GM19455 (cell line): Measurements from ENCODE around the gene DENND1C.
A peak's percentile ranks its signal among the peaks of the same experiment; 100 is the strongest.

ENCODE experiments used
- ATAC-seq: cut with Tn5 transposase; IDR thresholded peaks from one replicate; pipeline ENCODE4 v1.9.1; 2021; ENCODE audit not compliant: unreplicated experiment

The DENND1C gene

DNA sequence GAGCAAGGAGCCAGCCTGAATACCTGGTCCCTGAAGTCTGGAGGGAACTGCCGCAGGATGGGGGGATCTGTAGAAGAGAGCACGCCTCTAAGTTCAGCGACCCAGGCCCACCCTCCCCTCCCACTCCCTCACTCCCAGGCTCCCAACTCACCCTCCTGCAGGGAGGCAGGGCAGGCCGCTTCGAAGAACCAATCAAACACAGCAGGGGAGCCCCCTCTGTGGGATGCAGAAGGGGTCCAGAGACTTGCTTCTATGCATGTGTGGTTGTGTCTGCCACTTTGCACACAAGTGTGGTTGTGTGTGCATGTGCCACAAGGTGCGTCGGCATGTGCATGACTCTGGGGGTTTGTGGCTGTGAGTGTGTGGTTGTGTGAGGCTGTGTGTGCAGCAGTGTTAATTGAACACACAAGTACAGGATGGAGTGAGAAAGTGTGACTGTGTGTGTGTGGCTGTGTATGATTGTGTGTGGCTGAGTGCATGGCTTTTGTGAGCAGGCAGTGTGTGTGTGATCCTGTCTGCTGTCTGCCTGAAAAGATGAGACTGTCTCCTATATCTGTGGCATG, 1.7 kb downstream of the DENND1C start:
- ATAC-seq, result no peak

DNA sequence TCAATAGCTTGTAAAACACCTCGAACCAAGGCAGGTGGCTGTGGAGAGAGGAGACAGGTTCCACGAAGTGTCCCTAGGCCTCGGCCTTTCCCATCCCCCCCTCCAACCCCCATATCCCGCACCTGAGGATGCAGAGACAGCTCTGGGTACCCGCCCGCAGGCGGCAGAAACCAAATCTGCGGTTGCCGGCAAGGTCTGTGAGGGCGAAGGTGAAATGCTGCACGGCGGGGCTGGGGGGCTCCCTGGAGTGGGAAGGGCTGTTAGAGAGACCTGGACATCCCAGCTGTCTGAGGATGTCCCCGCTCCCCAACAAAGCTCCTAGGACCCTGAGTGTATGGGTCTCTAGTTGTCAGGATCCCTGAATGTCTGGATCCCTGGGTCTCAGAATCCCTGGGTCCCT, 2.8 kb downstream of the DENND1C start:
- no peak for ATAC-seq

DNA sequence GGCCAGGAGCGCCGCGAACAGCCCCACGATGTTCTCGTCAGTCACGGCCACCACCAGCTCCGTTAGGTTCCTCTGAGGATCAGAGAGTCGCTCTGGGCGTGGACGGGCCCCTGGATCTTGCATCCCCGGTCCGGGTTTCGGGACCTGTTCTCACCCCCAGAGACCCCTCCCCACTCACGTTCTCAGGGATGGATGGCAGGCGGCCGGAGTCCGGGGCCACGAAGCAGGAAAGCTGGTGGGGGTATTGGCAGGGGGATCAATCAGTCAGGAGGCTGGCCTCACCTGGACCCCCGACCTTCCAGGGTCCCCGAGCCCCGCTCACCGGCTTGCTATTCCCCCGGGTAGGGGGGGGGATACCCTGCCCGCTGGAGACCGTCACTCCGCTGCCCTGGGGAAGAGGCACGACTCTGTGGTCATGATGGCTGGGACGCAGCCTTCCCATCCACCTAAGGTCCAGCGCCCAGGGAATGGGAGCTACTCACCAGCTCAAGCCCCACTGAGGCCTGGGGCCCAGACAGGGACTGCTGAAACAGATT, 4.6 kb downstream of the DENND1C start:
- no peak for ATAC-seq

DNA sequence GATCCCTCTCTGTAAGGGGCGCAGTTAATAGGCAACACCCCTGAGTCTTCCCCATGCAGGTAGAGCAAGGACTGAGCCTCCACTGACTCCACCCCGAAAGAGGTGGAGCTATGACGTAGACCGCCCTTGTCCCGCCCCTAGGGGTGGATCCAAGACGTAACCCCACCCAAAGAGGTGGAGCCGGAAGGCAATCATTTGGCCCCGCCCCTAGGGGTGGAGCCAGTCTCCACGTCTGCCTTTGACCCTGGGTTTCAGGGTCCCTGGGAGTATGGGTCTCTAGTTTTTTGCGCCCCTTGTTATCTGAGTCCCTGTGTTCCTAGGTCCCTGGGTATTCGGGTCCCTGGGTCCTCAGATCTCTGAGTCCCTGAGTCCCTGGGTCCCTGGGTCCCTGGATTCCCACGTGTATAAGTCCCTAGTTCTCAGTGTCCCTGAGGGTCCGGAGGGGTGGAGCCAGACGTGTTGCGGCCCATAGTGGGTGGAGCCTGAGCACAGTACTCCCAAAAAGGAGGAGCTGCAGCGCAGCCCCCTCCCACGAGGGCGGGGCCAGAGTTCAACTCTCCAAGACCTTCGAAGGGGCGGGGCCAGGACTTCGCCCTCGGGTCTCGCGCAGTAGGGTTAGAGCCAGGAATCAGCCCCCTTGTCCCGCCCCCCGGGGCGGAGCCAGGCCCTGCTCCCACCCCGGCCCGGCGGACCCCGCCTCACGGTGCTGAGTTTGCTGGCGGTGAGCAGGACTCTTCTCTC, 5.3 kb downstream of the DENND1C start:
- ATAC-seq, result no peak

DNA sequence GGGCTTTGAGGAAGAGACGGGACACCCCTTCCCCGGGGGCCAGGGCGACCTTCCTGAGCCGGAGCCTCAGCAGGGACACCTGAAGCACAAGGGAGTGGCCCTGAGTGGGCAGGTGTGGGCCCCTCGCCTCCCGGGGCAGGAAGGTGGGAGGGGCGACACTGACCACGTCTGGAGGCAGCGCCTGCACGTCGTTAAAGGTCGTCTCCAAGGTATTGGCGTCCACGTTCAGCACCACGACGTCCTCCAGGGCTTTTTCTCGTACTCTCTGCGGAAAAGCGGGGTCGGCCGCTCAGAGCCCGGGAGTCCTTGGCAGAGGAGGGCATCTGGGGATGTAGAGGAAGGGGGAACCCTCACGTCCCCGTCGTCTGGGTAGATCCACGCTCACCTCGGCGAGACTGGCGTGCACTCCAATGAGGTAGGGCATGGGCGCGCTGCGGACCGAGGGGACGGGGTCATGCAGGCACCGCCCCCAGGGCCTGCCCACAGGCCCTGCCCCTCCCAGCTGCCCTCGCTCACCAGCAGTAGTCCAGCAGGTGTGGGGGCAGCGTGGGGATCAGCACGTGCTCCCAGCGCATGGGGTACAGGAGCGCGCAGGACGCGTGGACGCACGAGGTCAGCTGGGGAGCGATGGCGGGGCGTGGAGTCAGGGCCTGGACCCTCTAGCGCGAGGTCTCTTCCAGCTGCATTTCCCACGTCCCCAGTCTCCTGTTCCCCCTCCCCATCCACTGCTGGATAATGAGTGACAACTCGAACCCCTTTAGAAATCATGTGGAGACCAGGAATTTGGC, 6.1 kb downstream of the DENND1C start:
- ATAC-seq, result no peak

DNA sequence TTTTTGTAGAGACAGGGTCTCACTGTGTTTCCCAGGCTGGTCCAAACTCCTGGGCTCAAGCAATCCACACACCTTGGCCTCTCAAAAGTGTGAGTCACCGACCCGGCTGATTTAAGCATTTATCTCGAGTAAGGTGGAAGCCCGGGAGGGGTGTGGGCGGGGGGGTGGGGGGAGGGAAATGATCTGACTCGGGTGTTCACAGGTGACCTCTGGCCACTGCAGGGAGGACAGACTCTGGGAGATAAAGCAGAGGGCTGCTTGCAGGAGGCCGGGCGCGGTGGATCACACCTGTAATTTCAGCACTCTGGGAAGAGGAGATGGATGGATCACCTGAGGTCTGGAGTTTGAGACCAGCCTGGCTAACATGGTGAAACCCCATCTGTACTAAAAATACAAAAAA, 7.9 kb downstream of the DENND1C start:
- no peak for ATAC-seq

DNA sequence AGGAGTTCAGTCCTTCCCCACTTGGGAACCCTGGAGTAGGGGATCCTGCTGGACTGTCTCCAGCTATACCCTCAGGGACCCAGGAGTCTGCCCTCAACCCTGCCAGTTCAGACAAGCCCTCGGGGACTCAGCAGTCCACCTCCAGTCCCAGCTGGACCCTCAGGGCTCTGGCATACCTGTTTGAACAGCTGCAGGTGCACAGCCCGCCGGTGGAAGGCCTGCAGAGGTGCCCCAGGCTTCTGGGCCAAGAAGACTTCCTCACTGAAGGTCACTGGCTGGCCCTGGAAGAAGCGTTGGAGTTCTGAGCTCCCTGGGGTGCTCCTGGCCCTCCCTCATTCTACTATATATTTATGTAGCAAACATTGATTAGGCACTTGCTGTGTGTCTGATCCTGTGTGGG, 8.9 kb downstream of the DENND1C start:
- ATAC-seq, result no peak

DNA sequence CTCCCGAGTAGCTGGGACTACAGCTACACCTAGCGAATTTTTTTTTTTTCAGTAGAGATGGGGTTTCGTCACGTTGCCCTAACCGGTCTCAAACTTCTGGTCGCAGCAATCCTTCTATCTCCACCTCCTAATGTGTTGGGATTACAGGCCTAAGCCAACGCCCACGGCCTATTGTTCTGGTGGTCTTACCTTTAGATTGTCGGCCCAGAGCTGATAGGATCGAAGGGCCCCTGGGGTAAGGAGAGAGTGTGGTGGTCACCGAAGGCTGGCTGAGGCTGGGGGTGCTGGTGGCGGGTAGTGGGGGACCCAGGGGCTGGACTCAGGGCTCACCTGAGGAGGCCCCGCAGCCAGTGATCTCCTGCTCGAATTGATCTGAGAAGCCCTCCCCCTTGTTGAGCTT, 10.5 kb downstream of the DENND1C start:
- no peak for ATAC-seq

DNA sequence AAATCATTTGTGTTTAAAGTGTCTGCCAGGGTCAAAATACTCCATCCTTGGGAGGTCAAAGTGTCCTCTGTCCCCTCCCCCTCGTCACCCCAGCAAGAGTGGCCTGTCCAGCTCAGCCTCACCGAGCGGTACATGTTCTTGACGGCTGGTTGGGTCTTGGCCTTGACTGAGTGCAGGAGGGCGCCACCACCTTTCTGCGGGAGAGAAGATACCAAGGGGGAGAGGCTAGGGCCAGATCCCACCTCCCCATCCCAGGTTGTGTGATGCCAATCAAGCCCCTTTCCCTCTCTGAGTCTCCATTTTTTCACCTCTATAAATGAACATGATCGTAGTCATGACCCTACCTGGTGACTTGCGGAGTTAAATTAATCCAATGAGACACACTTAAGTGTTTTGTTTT, 11.4 kb downstream of the DENND1C start:
- ATAC-seq, result no peak

DNA sequence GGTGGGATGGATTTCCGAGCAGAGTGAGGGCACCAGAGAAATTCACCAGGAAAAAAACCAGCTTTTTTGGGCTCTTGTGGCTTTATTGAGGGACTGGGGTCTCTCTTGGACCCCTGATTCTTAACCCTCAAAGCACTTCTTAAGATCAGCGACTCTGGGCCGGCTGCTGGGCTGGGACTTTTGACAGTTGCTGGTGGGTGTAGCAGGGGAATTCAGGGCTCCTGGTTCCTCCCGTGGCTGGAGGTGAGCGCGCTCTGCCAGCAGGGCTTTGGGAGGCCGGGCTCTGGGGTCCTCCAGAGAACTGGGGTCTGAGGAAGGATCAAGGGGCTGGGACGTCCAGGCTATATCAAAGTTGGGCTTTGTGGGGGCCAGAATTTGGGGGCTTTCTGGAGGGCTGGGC, 14.2 kb downstream of the DENND1C start:
- no peak for ATAC-seq

DNA sequence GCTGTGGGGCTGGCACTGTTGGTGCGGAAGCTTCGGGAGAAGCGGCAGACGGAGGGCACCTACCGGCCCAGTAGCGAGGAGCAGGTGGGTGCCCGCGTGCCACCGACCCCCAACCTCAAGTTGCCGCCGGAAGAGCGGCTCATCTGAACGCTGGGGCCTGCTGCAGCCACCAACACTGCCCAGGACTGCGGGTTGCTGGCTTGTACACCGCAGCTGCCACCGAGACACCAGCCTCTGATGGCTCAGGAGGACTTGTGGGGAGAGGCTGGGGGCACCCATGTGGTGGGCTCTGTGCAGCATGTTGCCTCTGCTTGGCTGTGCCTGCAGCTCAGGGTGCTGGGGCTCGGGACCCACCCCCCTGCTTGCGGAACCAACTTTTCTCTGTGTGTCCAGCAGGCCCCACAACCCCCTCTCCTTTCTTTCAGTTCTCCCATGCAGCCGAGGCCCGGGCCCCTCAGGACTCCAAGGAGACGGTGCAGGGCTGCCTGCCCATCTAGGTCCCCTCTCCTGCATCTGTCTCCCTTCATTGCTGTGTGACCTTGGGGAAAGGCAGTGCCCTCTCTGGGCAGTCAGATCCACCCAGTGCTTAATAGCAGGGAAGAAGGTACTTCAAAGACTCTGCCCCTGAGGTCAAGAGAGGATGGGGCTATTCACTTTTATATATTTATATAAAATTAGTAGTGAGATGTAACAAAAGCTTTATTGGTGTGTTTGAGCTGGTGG, 14.9 kb downstream of the DENND1C start:
- no peak for ATAC-seq

DNA sequence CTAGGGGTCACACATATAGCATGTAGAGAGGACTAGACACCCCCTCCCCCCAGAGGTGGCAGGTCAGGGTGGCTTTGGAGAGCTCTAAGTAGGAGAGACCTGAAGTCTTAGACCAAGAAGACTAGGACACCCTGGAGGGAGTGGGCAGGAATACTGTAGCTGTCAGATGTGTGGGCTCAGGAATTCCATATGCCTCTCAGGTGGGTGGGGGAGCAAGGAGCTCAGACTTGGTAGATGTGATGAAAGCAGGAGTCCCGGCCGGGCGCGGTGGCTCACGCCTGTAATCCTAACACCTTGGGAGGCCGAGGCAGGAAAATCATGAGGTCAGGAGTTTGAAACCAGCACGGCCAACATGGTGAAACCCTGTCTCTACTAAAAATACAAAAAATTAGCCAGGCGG, 15.9 kb downstream of the DENND1C start:
- no peak for ATAC-seq

DNA sequence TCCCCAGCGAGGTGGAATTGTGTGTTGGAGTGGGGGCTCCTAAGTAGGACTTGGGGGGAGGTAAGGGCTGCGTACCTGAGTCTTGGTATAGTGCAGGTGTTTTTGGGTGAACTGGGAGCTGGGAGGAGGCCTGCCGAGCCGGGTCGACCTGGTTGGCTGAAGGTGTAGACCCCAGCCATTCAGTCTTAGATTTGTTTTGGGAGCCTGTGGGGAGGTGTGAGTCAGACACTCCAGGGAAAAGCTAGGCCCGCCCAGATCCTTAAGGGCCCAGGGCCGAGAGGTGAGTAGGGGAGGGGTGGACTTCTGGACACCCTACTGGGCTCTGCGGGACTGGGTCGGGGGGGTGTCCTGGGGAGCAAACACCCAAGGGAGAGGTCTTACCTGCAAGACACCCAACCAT, 16.6 kb downstream of the DENND1C start:
- no peak for ATAC-seq

DNA sequence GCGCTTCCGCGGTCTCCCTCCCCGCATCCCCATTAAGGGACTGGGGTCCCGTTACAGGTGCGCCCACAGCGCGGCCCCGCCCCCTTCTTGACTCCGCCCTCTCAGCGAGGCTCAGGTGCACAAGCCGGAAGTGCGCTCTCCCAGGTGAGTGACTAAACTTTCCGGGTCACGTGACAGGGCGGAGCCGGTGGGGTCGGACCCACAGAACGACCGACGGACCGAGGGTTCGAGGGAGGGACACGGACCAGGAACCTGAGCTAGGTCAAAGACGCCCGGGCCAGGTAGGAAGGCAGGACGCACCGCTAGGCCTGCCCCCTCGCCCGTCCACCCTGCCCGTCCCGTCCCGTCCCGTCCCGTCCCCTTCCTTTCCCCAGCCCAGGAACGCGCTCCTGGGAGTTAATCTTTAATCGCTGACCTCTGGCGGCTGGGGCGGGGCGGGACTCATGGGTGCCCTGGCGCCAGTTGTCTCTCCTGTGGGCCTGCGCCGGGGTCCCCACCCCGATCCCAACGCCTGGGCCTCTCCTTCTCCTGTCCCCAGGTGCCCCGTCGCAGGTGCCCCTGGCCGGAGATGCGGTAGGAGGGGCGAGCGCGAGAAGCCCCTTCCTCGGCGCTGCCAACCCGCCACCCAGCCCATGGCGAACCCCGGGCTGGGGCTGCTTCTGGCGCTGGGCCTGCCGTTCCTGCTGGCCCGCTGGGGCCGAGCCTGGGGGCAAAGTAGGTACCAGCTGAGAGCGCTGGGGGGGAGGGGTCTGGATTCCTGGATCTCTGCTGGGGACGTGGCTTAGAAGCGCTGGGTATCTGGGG, 17.3 kb downstream of the DENND1C start, which contains the start of gene CRB3:
CRB3 (plus strand) TSS at position 202 of the 804 bp plus-strand sequence; CDS start at position 633, 431 bp downstream.
- ATAC-seq, result no peak

DNA sequence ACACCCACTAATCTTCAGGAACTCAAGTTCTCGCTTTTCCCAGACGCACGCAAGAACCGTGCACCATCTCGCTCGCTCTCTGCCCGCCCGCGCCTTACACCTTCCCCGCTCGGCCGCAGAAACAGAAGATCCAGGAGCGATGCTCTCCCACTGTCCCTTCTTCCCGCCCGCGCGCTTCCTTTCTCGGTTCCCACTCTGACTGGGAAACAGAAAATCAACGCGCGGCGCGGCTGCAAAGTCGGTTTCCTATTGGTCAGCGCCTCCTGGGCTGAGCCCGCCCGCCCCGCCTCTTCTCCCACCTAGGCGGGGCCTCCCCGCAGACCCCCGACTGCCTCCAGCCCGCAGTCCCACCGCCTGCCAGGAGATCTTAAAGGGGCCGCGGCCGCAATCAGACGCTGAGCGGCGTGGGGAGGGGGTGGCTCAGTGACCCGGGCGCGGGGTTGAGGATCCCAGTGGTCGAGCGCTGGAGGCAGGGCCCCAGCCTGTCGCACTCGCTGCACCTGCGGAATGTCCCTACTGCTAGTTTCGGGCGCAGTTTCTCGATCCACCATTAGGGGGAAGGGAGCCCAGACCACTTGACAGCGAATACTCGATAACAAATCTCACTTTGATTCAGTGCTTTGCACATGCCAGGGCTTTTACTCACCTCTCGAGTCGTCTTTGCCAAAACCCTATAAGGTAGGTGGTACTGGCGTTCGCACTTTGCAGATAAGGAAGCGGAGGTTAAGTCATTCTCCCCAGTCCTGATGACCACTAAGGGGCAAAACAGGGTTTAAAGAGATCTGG, 21.3 kb downstream of the DENND1C start:
- peak; percentile 68 for ATAC-seq

DNA sequence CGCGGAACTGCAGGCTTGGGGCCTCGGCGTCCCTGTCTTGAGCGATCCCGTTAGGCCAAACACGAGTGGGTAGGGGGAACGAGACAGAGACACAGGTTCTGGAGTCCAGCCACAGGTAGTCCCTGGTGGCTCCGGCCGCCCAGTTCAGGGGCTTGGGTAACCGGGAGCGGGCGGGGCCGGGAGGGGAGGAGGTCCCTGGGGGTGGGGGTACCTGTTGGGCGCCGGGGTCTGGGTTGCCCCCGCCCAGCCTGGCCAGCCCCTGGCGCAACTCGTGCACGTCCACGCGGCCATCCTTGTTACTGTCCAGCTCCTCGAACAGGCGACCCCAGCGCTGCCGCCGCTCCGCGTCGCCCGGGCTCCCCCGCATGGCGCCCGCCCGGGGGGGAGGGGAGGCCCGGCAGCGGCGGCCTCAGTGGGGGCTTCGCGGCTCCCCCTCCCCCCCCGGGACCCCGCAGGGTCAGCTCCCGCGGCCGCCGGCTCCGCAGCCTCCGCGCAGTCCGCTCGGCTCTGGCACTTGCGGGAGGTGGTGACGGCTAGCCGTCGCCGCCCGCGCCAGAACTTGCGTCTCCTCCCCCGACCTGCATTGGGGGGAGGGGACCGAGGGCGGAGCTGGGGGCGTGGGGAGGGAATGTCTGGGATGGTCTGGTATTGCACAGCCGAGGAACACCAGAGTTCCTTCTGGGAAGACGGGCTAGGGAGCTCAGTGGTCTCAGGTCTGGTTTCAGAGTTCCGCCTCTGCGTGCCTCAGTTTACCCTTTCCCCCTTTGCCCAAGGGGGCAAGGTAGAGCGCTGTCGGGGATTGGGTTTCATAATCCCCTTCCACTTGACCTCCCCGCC, 22.1 kb downstream of the DENND1C start, which contains the start of gene SLC25A23:
SLC25A23 (minus strand) TSS at position 531 of the 837 bp plus-strand sequence; CDS start at position 367, 164 bp downstream.
- ATAC-seq, result peak; percentile 26

DNA sequence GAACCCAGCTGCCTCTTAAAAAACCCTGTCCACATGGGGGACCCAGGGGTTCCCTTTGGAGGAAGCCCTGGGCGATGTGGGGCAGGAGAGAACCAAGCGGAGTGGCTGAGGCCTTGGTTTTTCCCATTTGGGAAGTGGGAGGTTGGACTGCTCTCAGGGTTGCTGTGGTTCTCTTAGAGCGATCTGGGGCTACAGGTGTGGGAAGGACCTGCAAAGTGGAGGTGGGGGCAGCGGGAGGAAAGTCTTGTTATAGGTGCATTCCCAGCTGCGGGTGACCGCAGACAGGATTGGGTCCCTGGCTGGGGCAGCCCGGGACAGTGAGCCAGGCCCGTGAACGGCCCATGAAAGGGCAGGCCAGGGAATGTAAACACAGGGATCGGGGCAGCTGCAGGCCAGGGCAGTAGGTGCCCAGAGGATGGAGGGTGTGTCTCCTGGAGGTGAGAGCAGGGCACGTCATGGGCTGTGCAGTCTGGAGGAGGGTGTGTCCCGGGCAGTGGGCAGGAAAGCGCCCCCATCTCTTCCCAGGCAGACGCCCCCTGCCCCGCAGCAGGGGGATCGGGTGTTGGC, 22.8 kb downstream of the DENND1C start:
- no peak for ATAC-seq
